ENCODE measurements around the gene SLC6A16. TPM values are rescaled to one million over a fixed set of nuclear protein-coding genes. Genes with fewer than 3 reads are reported as not detected.

Gene SLC6A16
- total and polyA plus RNA-seq, 2 of the 8 experiments (the other 6 are each of a cell fraction or from before 2014, with no cell fraction given), result 1.1 to 1.5 TPM

GRCh38 chr19:49336482-49337266, 11.7 kb upstream of the SLC6A16 start (continued):
- no peak for TF ChIP-seq SP4 (IDR thresholded peaks at IDR 0.05; ENCODE audit: low read length)
- TF ChIP-seq MAX (IDR thresholded peaks at IDR 0.05), result no peak

Data from H1 (cell line).